CD4-positive, alpha-beta T cell (primary cell): ENCODE data around the gene SNX8. TPM values are rescaled to one million over a fixed set of nuclear protein-coding genes. Genes with fewer than 3 reads are reported as not detected.

Experiments
- ATAC-seq: fragments of 200-7000 bp; cut with Tn5 transposase; one replicate; pipeline ENCODE4 v1.10.0; 2022; ENCODE audit warnings: mild to moderate bottlenecking; ENCODE audit not compliant: poor library complexity
- CTCF ChIA-PET: fragments of 350-600 bp; sonication (Branson Sonifier 250); formaldehyde crosslinking; loops from one replicate; lab custom pipeline; 2021; ENCODE audit warnings: antibody characterized with exemption, inconsistent platforms; lab: Charles Lee
- POLR2A ChIA-PET: fragments of 350-600 bp; sonication (Branson Sonifier 250); formaldehyde crosslinking; loops from one replicate; lab custom pipeline; 2021; ENCODE audit warnings: antibody characterized with exemption, inconsistent platforms; lab: Charles Lee
- DNase-seq, 14 experiments: peaks; one replicate each; pipeline ENCODE4 v3.0.0-alpha.2; 2013 to 2020; ENCODE audit warnings: mixed read lengths in 2 of 14
- H3K27ac ChIP-seq, 2 donors: one replicate each; pipeline versions ENCODE4 v1.5.1 to v1.7.0; 2013; ENCODE audit warnings: low read length in 2 of 2, low read depth in 1 of 2, mild to moderate bottlenecking in 1 of 2
- H3K27me3 ChIP-seq, 2 experiments: 1 replicate in 1 of 2; 2 replicates in 1 of 2; pipeline versions ENCODE4 v1.6.1 to v1.7.0; 2013; ENCODE audit warnings: low read length in 2 of 2, control low read depth in 1 of 2, mild to moderate bottlenecking in 1 of 2, moderate library complexity in 1 of 2; ENCODE audit not compliant: insufficient read depth in 2 of 2, control insufficient read depth in 1 of 2
- H3K36me3 ChIP-seq: one replicate; pipeline ENCODE4 v1.6.1; 2013; ENCODE audit warnings: low read length, control low read depth; ENCODE audit not compliant: insufficient read depth
- H3K4me1 ChIP-seq: one replicate; pipeline ENCODE4 v1.6.1; 2013; ENCODE audit warnings: low read length, control low read depth; ENCODE audit not compliant: insufficient read depth
- H3K4me3 ChIP-seq: one replicate; pipeline ENCODE4 v1.5.1; 2013; ENCODE audit warnings: mild to moderate bottlenecking, low read length, moderate library complexity
- H3K9me3 ChIP-seq, 2 experiments: 1 replicate in 1 of 2; 2 replicates in 1 of 2; pipeline versions ENCODE4 v1.6.1 to v1.7.0; 2013; ENCODE audit warnings: low read length in 2 of 2, mild to moderate bottlenecking in 2 of 2, control low read depth in 1 of 2, moderate library complexity in 1 of 2; ENCODE audit not compliant: control insufficient read depth in 1 of 2, insufficient read depth in 1 of 2
- H3K27ac Mint-ChIP-seq: one replicate; pipeline ENCODE4 v1.8.0; 2020; ENCODE audit warnings: mixed read lengths
- H3K27me3 Mint-ChIP-seq: one replicate; pipeline ENCODE4 v1.8.0; 2021; ENCODE audit warnings: mixed read lengths
- H3K36me3 Mint-ChIP-seq: one replicate; pipeline ENCODE4 v1.8.0; 2021; ENCODE audit warnings: low read depth, mixed read lengths
- H3K4me1 Mint-ChIP-seq: one replicate; pipeline ENCODE4 v1.8.0; 2021; ENCODE audit warnings: low read depth, mixed read lengths
- H3K4me3 Mint-ChIP-seq: one replicate; pipeline ENCODE4 v1.8.0; 2020; ENCODE audit warnings: mild to moderate bottlenecking, mixed read lengths
- H3K9me3 Mint-ChIP-seq: one replicate; pipeline ENCODE4 v1.8.0; 2020; ENCODE audit warnings: mixed read lengths
- intact Hi-C, 2 experiments: fragments of 100-400 bp; cut with DNase I in 1 of 2; cut with micrococcal nuclease in 1 of 2; formaldehyde crosslinking; loops; one replicate each; pipeline versions ENCODE4 v1.15.1 to v1.9.0; 2023 to 2025; cut with DNase I, micrococcal nuclease
- total RNA-seq, 174 experiments: library from RNA in 2 of 174; stranded (reverse) in 2 of 174; gene quantifications; one replicate each; pipeline ENCODE4 v1.2.3 and lab custom pipeline; 2021 to 2026
- TF ChIP-seq, protein P1 (sequence below): fragments of 200-600 bp; IDR thresholded peaks from one replicate; pipeline ENCODE4 v1.8.0; 2022; ENCODE audit warnings: antibody characterized with exemption, mild to moderate bottlenecking

SNX8 gene
- total RNA-seq, 2 experiments from 2014 or later: 4.2 to 4.5 TPM

GRCh38 chr7:2251381-2251780, 62.9 kb downstream of the SNX8 start:
- Histone ChIP-seq H3K27ac (no peak overlapping the region), H3K27me3 (no peaks in the 10 kb centered on the region), H3K4me1 (peaks cover 23% of the 10 kb centered on the region), H3K36me3 (no peaks in the 10 kb centered on the region), H3K9me3 (peaks cover 0 to 4% of the 10 kb centered on the region in 2 experiments), H3K4me3 (no peak overlapping the region)
- intact Hi-C loops: no loop called here
- Mint-ChIP-seq H3K4me3 (no peak overlapping the region), H3K4me1 (peaks cover 12% of the 10 kb centered on the region), H3K36me3 (peaks cover under 1% of the 10 kb centered on the region), H3K9me3 (no peaks in the 10 kb centered on the region), H3K27me3 (no peaks in the 10 kb centered on the region), H3K27ac (no peak overlapping the region)
- POLR2A ChIA-PET: no interaction called here
- CTCF ChIA-PET: no interaction called here
- DNase-seq (no peak), ATAC-seq (no peak)
- TF ChIP-seq, protein P1, sequence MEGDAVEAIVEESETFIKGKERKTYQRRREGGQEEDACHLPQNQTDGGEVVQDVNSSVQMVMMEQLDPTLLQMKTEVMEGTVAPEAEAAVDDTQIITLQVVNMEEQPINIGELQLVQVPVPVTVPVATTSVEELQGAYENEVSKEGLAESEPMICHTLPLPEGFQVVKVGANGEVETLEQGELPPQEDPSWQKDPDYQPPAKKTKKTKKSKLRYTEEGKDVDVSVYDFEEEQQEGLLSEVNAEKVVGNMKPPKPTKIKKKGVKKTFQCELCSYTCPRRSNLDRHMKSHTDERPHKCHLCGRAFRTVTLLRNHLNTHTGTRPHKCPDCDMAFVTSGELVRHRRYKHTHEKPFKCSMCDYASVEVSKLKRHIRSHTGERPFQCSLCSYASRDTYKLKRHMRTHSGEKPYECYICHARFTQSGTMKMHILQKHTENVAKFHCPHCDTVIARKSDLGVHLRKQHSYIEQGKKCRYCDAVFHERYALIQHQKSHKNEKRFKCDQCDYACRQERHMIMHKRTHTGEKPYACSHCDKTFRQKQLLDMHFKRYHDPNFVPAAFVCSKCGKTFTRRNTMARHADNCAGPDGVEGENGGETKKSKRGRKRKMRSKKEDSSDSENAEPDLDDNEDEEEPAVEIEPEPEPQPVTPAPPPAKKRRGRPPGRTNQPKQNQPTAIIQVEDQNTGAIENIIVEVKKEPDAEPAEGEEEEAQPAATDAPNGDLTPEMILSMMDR: no peak

- H3K9me3 Mint-ChIP-seq: no peaks in the 10 kb centered on the region
- Histone ChIP-seq H3K9me3 (peaks cover 0 to 4% of the 10 kb centered on the region in 2 experiments), H3K4me1 (peaks cover 23% of the 10 kb centered on the region), H3K36me3 (no peaks in the 10 kb centered on the region), H3K27me3 (no peaks in the 10 kb centered on the region), H3K27ac (no peak overlapping the region), H3K4me3 (no peak overlapping the region)
- H3K27ac Mint-ChIP-seq: no peak overlapping the region
- ChIA-PET POLR2A (no interaction called here), CTCF (no interaction called here)
- H3K36me3 Mint-ChIP-seq: peaks cover 8% of the 10 kb centered on the region
- TF ChIP-seq, protein P1: no peak
- peaks cover 12% of the 10 kb centered on the region for H3K4me1 Mint-ChIP-seq
- H3K27me3 Mint-ChIP-seq: no peaks in the 10 kb centered on the region
- ATAC-seq (no peak), DNase-seq (no peak)
- intact Hi-C loops: loop anchor here in 1 of 2 experiments (10.0 kb wide), 1 partner anchor 745 kb away; the partner anchor contains the start of gene INTS1
- no peak overlapping the region for H3K4me3 Mint-ChIP-seq
These were observed 64.4 kb downstream of the SNX8 start for GRCh38 chr7:2249744-2250323.

GRCh38 chr7:2248984-2249694, 65.1 kb downstream of the SNX8 start:
- POLR2A ChIA-PET: no interaction called here
- ATAC-seq (no peak), DNase-seq (peak in 3 of 14 experiments; percentile 33 to 47 (median 40))
- Histone ChIP-seq H3K4me3 (no peak overlapping the region), H3K27me3 (no peaks in the 10 kb centered on the region), H3K9me3 (peaks cover 0 to 4% of the 10 kb centered on the region in 2 experiments), H3K27ac (peak overlapping the region in 1 of 2 donors; percentile 15), H3K36me3 (no peaks in the 10 kb centered on the region), H3K4me1 (peaks cover 23% of the 10 kb centered on the region)
- intact Hi-C loops: loop anchor here in 1 of 2 experiments (10.0 kb wide), 1 partner anchor 744 kb away; the partner anchor contains the start of gene INTS1
- TF ChIP-seq, protein P1: no peak
- CTCF ChIA-PET: interaction anchor here (0.7 kb wide), 1 partner anchor 440 kb away, joined by 3 read pairs; no protein-coding TSS in a partner anchor
- no peaks in the 10 kb centered on the region for H3K27me3 Mint-ChIP-seq
- H3K4me3 Mint-ChIP-seq: no peak overlapping the region
- H3K27ac Mint-ChIP-seq: peak overlapping the region; percentile 2
- H3K4me1 Mint-ChIP-seq: peaks cover 12% of the 10 kb centered on the region
- H3K9me3 Mint-ChIP-seq: no peaks in the 10 kb centered on the region
- H3K36me3 Mint-ChIP-seq: peaks cover 8% of the 10 kb centered on the region
